MM.1S (cell line): ENCODE measurements around the gene FAM9A.

Experiments used
- DNase-seq: peaks from one replicate; pipeline ENCODE4 v3.0.0-alpha.2; 2015
- H2AFZ ChIP-seq: fragments of 300-600 bp; sonication (generic); 2 replicates; pipeline ENCODE4 v1.6.0; 2016; ENCODE audit warnings: antibody characterized with exemption, low read length
- H3F3A ChIP-seq: fragments of 300-600 bp; sonication (generic); 2 replicates; pipeline ENCODE4 v1.6.1; 2016; ENCODE audit warnings: mild to moderate bottlenecking, antibody characterized with exemption, low read length, moderate library complexity, mixed read lengths; ENCODE audit not compliant: insufficient read depth
- H3K27ac ChIP-seq: fragments of 300-600 bp; sonication (generic); 2 replicates; pipeline ENCODE4 v1.5.1; 2016; ENCODE audit warnings: mild to moderate bottlenecking, low read length
- H3K27me3 ChIP-seq: fragments of 300-600 bp; sonication (generic); replicated peaks from 2 replicates; pipeline ENCODE4 v1.6.0; 2016; ENCODE audit warnings: low read length; ENCODE audit not compliant: insufficient read depth
- H3K36me3 ChIP-seq: fragments of 300-600 bp; sonication (generic); replicated peaks from 2 replicates; pipeline ENCODE4 v1.6.1; 2016; ENCODE audit warnings: mild to moderate bottlenecking, low read length, mixed read lengths; ENCODE audit not compliant: insufficient read depth
- H3K4me1 ChIP-seq: fragments of 300-600 bp; sonication (generic); 2 replicates; pipeline ENCODE4 v1.6.1; 2016; ENCODE audit warnings: low read length, mixed read lengths
- H3K4me2 ChIP-seq: fragments of 300-600 bp; sonication (generic); 2 replicates; pipeline ENCODE4 v1.6.0; 2016; ENCODE audit warnings: low read depth, low read length
- H3K4me3 ChIP-seq: fragments of 300-600 bp; sonication (generic); 2 replicates; pipeline ENCODE4 v1.5.1; 2016; ENCODE audit warnings: low read length, mixed read lengths
- H3K79me2 ChIP-seq: fragments of 300-600 bp; sonication (generic); 2 replicates; pipeline ENCODE4 v1.6.1; 2016; ENCODE audit warnings: mixed run types, low read length, mixed read lengths
- H3K9ac ChIP-seq: fragments of 300-600 bp; sonication (generic); 2 replicates; pipeline ENCODE4 v1.6.1; 2016; ENCODE audit warnings: low read length, mixed read lengths
- H3K9me2 ChIP-seq: fragments of 300-600 bp; sonication (generic); replicated peaks from 2 replicates; pipeline ENCODE4 v1.6.1; 2016; ENCODE audit warnings: mild to moderate bottlenecking, low read length, mixed read lengths; ENCODE audit not compliant: insufficient read depth
- H3K9me3 ChIP-seq: fragments of 300-600 bp; sonication (generic); replicated peaks from 2 replicates; pipeline ENCODE4 v1.6.1; 2016; ENCODE audit warnings: mild to moderate bottlenecking, low read length, mixed read lengths; ENCODE audit not compliant: insufficient read depth
- H4K20me1 ChIP-seq: fragments of 300-600 bp; sonication (generic); 2 replicates; pipeline ENCODE4 v1.6.1; 2016; ENCODE audit warnings: mild to moderate bottlenecking, low read length, moderate library complexity, mixed read lengths; ENCODE audit not compliant: insufficient read depth
- CTCF ChIP-seq: fragments of 300-600 bp; sonication (generic); IDR thresholded peaks from 2 replicates; pipeline ENCODE4 v1.5.1; 2016; ENCODE audit warnings: antibody characterized with exemption, low read length, mixed read lengths
- EZH2 ChIP-seq: fragments of 300-600 bp; sonication (generic); optimal IDR thresholded peaks from 2 replicates; pipeline ENCODE3; 2017; ENCODE audit warnings: low read depth, mild to moderate bottlenecking, antibody characterized with exemption, low read length, mixed read lengths
- EZH2phosphoT487 ChIP-seq: fragments of 300-600 bp; sonication (generic); IDR thresholded peaks from 2 replicates; pipeline ENCODE4 v1.6.1; 2018; ENCODE audit warnings: antibody characterized with exemption, low read length

FAM9A gene

GRCh38 chrX:8849458-8849857 lies 48.3 kb upstream of the FAM9A start:
- H3K9me3 ChIP-seq, result no peaks in the 10 kb centered on the region
- no peak overlapping the region for H2AFZ ChIP-seq
- H3K4me2 ChIP-seq, result no peak overlapping the region
- H4K20me1 ChIP-seq, result no peaks in the 10 kb centered on the region
- H3K4me3 ChIP-seq, result no peak overlapping the region
- no peaks in the 10 kb centered on the region for H3F3A ChIP-seq
- no peaks in the 10 kb centered on the region for H3K79me2 ChIP-seq
- H3K27ac ChIP-seq, result no peak overlapping the region
- H3K9ac ChIP-seq, result no peak overlapping the region
- TF ChIP-seq EZH2, result no peak
- TF ChIP-seq CTCF, result no peak
- no peak for TF ChIP-seq EZH2phosphoT487
- H3K27me3 ChIP-seq, result no peaks in the 10 kb centered on the region
- no peaks in the 10 kb centered on the region for H3K36me3 ChIP-seq
- no peaks in the 10 kb centered on the region for H3K4me1 ChIP-seq
- H3K9me2 ChIP-seq, result no peaks in the 10 kb centered on the region
- no peak for DNase-seq

- no peaks in the 10 kb centered on the region for H3K36me3 ChIP-seq
- H3K4me2 ChIP-seq, result no peak overlapping the region
- no peaks in the 10 kb centered on the region for H3K4me1 ChIP-seq
- no peak overlapping the region for H2AFZ ChIP-seq
- no peak overlapping the region for H3K9ac ChIP-seq
- H3K9me2 ChIP-seq, result no peaks in the 10 kb centered on the region
- no peaks in the 10 kb centered on the region for H4K20me1 ChIP-seq
- no peak for DNase-seq
- H3K27me3 ChIP-seq, result no peaks in the 10 kb centered on the region
- no peak for TF ChIP-seq EZH2
- no peak for TF ChIP-seq EZH2phosphoT487
- no peak for TF ChIP-seq CTCF
- no peak overlapping the region for H3K4me3 ChIP-seq
- H3K27ac ChIP-seq, result no peak overlapping the region
- H3K79me2 ChIP-seq, result no peaks in the 10 kb centered on the region
- no peaks in the 10 kb centered on the region for H3K9me3 ChIP-seq
- H3F3A ChIP-seq, result no peaks in the 10 kb centered on the region
Measured at GRCh38 chrX:8848911-8849310, 47.7 kb upstream of the FAM9A start.

GRCh38 chrX:8848441-8848840 lies 47.3 kb upstream of the FAM9A start:
- Histone ChIP-seq H3K4me2 (no peak overlapping the region), H3K27me3 (no peaks in the 10 kb centered on the region), H3K27ac (no peak overlapping the region), H3K9me2 (no peaks in the 10 kb centered on the region), H3K4me3 (no peak overlapping the region), H3F3A (no peaks in the 10 kb centered on the region), H3K79me2 (no peaks in the 10 kb centered on the region), H3K9ac (no peak overlapping the region), H4K20me1 (no peaks in the 10 kb centered on the region), H3K9me3 (no peaks in the 10 kb centered on the region), H3K36me3 (no peaks in the 10 kb centered on the region), H3K4me1 (no peaks in the 10 kb centered on the region), H2AFZ (no peak overlapping the region)
- no peak for DNase-seq
- TF ChIP-seq EZH2, result no peak
- TF ChIP-seq EZH2phosphoT487, result no peak
- no peak for TF ChIP-seq CTCF
